Right lobe of liver (tissue), 4 donors: Measurements from ENCODE around the gene PRKCA.

Experiments
- CTCF ChIP-seq, 4 donors: fragments of 200-600 bp in 3 of 4; fragments of 450-650 bp in 1 of 4; IDR thresholded peaks; one replicate each; pipeline versions ENCODE4 v1.5.1 to v1.8.0; 2016 to 2022; ENCODE audit warnings: antibody characterized with exemption in 4 of 4, mild to moderate bottlenecking in 2 of 4
- POLR2A ChIP-seq: fragments of 450-650 bp; IDR thresholded peaks from one replicate; pipeline ENCODE4 v1.6.1; 2017; ENCODE audit warnings: antibody characterized with exemption, mild to moderate bottlenecking
- donor health status: DM: no; HTN: no; CAD: no.
- donor health status: DM: no; HTN: no; CAD: no.
- donor health status: DM: no; HTN: yes; CAD: no.

GRCh38 chr17:66272811-66273585 is 29.4 kb upstream of the PRKCA start:
- TF ChIP-seq CTCF (IDR thresholded peaks at IDR 0.05) = no peak
- TF ChIP-seq POLR2A = no peak
